DND-41 (cell line): ENCODE measurements around the gene LITAFD.

Experiments used
- ATAC-seq: fragments of 200-7000 bp; cut with Tn5 transposase; 3 replicates; pipeline ENCODE4 v1.9.1; 2021; ENCODE audit warnings: low read depth; ENCODE audit not compliant: insufficient read depth
- DNase-seq: peaks from one replicate; pipeline ENCODE4 v3.0.0-alpha.2; 2020
- H2AFZ ChIP-seq: 2 replicates; pipeline ENCODE4 v1.6.0; 2012; ENCODE audit warnings: low read depth, low read length
- H3K27ac ChIP-seq: 2 replicates; pipeline ENCODE4 v1.5.1; 2012; ENCODE audit warnings: low read length, inconsistent platforms
- H3K27me3 ChIP-seq: fragments of 200-600 bp; sonication (generic); 2 replicates; pipeline ENCODE4 v1.6.0; 2012; ENCODE audit warnings: low read length, mild to moderate bottlenecking, inconsistent platforms; ENCODE audit not compliant: insufficient read depth, poor library complexity
- H3K36me3 ChIP-seq: 2 replicates; pipeline ENCODE4 v1.5.1; 2012; ENCODE audit warnings: low read length, inconsistent platforms; ENCODE audit not compliant: insufficient read depth
- H3K4me1 ChIP-seq: 2 replicates; pipeline ENCODE4 v1.5.1; 2012; ENCODE audit warnings: mild to moderate bottlenecking, low read length; ENCODE audit not compliant: insufficient read depth
- H3K4me2 ChIP-seq: 2 replicates; pipeline ENCODE4 v1.6.0; 2012; ENCODE audit warnings: mild to moderate bottlenecking, moderate library complexity, low read length, inconsistent platforms; ENCODE audit not compliant: insufficient read depth
- H3K4me3 ChIP-seq, 2 experiments: fragments of 200-600 bp in 1 of 2; shearing (Covaris generic) in 1 of 2; 2 replicates each; pipeline ENCODE4 v1.5.1; 2012 to 2016; ENCODE audit warnings: inconsistent platforms in 2 of 2, low read length in 2 of 2, mild to moderate bottlenecking in 2 of 2, low read depth in 1 of 2, moderate library complexity in 1 of 2
- H3K79me2 ChIP-seq: 2 replicates; pipeline ENCODE4 v1.6.0; 2012; ENCODE audit warnings: low read length, inconsistent platforms; ENCODE audit not compliant: insufficient read depth
- H3K9ac ChIP-seq: 2 replicates; pipeline ENCODE4 v1.6.0; 2012; ENCODE audit warnings: low read depth, mild to moderate bottlenecking, inconsistent platforms, low read length, moderate library complexity
- H3K9me3 ChIP-seq: 2 replicates; pipeline ENCODE4 v1.5.1; 2012; ENCODE audit warnings: low read length, moderate library complexity, mild to moderate bottlenecking, inconsistent platforms; ENCODE audit not compliant: insufficient read depth, severe bottlenecking
- H4K20me1 ChIP-seq: 2 replicates; pipeline ENCODE4 v1.6.0; 2012; ENCODE audit warnings: low read length; ENCODE audit not compliant: insufficient read depth
- CTCF ChIP-seq: IDR thresholded peaks from 2 replicates; pipeline ENCODE4 v1.5.1; 2012; ENCODE audit warnings: borderline replicate concordance, low read length, moderate library complexity, mild to moderate bottlenecking; ENCODE audit not compliant: poor library complexity, severe bottlenecking; ENCODE audit errors: extremely low read depth
- EZH2 ChIP-seq: IDR thresholded peaks from 3 replicates; pipeline ENCODE4 v1.6.1; 2012; ENCODE audit warnings: borderline replicate concordance, low read depth, mild to moderate bottlenecking, moderate library complexity, low read length, inconsistent platforms; ENCODE audit not compliant: severe bottlenecking

Gene LITAFD

GRCh38 chr16:8889893-8890548 lies 7.9 kb downstream of the LITAFD start:
- Histone ChIP-seq H3K4me2 (no peak overlapping the region), H3K79me2 (peaks cover 3% of the 10 kb centered on the region; the same call in 1 of the 2 replicates), H3K27ac (no peak overlapping the region), H3K4me1 (no peaks in the 10 kb centered on the region), H4K20me1 (peaks cover 44% of the 10 kb centered on the region), H2AFZ (no peak overlapping the region), H3K4me3 (no peak overlapping the region), H3K9ac (no peak overlapping the region), H3K9me3 (no peaks in the 10 kb centered on the region), H3K36me3 (peaks cover 66% of the 10 kb centered on the region), H3K27me3 (no peaks in the 10 kb centered on the region)
- no peak for TF ChIP-seq EZH2
- TF ChIP-seq CTCF = no peak
- ATAC-seq (no peak), DNase-seq (no peak)

GRCh38 chr16:8890549-8890921 lies 8.4 kb downstream of the LITAFD start:
- no peak for DNase-seq
- no peak overlapping the region for H3K4me2 ChIP-seq
- H3K36me3 ChIP-seq = peaks cover 72% of the 10 kb centered on the region
- no peak for ATAC-seq
- H3K9me3 ChIP-seq = no peaks in the 10 kb centered on the region
- H3K4me1 ChIP-seq = no peaks in the 10 kb centered on the region
- peaks cover 3% of the 10 kb centered on the region; the same call in 1 of the 2 replicates for H3K79me2 ChIP-seq
- H3K27ac ChIP-seq = no peak overlapping the region
- peaks cover 47% of the 10 kb centered on the region for H4K20me1 ChIP-seq
- no peaks in the 10 kb centered on the region for H3K27me3 ChIP-seq
- H2AFZ ChIP-seq = no peak overlapping the region
- TF ChIP-seq CTCF (no peak), EZH2 (no peak)
- H3K4me3 ChIP-seq = no peak overlapping the region
- no peak overlapping the region for H3K9ac ChIP-seq

- Histone ChIP-seq H3K9ac (no peak overlapping the region), H3K4me1 (no peaks in the 10 kb centered on the region), H4K20me1 (peaks cover 48% of the 10 kb centered on the region), H3K36me3 (peaks cover 87% of the 10 kb centered on the region), H3K9me3 (no peaks in the 10 kb centered on the region), H3K27me3 (no peaks in the 10 kb centered on the region), H3K4me2 (no peak overlapping the region), H3K4me3 (no peak overlapping the region), H3K79me2 (peaks cover 6% of the 10 kb centered on the region; the same call in 1 of the 2 replicates), H3K27ac (no peak overlapping the region), H2AFZ (no peak overlapping the region)
- TF ChIP-seq EZH2 = no peak
- TF ChIP-seq CTCF = no peak
- ATAC-seq = no peak
- DNase-seq = no peak
Observed at GRCh38 chr16:8892101-8892575, 10.0 kb downstream of the LITAFD start.
